ENCODE data around the gene ZMIZ1. TPM values are rescaled to one million over a fixed set of nuclear protein-coding genes. Genes with fewer than 3 reads are reported as not detected.

Gene ZMIZ1
- total and polyA plus RNA-seq, 12 donors: 6.6 to 113 (median 55.1) TPM

DNA sequence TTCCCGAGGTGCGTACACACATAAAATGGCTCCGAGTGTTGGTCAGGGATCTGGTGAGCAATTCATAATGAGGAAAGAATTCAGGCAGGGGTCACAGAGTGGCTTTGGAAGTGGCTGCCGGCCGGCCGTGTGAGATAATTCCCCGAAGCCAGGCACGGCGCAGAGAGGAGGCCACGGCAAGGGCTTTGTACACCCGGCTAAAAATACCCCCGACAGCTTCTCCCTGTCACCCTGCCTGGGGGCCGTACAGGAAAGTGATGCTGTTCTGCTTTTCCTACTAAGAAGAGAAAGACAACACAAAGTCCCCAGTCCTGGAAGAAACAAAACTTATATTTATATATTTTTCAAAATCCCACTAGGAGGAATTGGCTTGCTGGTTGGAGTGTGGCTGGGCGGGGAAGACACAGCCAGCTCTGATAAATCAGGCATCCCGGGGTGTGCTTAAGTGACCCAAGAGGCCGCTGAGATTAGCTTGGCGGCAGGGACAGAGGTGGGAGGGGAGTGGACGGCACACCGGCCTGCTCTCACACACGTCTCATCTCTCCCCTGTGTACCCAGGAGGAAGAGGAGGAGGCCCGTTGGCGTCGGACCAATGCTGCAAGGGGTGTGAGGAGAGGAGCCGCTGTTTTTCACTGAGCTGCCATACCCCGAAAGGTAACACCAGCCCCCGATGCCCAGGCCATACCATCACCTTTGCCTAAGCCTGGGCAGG lies 70.5 kb downstream of the ZMIZ1 start:
- TF ChIP-seq, protein P1, sequence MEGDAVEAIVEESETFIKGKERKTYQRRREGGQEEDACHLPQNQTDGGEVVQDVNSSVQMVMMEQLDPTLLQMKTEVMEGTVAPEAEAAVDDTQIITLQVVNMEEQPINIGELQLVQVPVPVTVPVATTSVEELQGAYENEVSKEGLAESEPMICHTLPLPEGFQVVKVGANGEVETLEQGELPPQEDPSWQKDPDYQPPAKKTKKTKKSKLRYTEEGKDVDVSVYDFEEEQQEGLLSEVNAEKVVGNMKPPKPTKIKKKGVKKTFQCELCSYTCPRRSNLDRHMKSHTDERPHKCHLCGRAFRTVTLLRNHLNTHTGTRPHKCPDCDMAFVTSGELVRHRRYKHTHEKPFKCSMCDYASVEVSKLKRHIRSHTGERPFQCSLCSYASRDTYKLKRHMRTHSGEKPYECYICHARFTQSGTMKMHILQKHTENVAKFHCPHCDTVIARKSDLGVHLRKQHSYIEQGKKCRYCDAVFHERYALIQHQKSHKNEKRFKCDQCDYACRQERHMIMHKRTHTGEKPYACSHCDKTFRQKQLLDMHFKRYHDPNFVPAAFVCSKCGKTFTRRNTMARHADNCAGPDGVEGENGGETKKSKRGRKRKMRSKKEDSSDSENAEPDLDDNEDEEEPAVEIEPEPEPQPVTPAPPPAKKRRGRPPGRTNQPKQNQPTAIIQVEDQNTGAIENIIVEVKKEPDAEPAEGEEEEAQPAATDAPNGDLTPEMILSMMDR (IDR thresholded peaks at IDR 0.05): no peak
- TF ChIP-seq POLR2A (IDR thresholded peaks at IDR 0.05): no peak
- H3K27me3 ChIP-seq: no peaks in the 10 kb centered on the region
- intact Hi-C loops (cut with DNase I): no loop called here
- peak overlapping the region in 3 of 5 donors; percentile 45 to 83 (median 80) for H3K27ac ChIP-seq
- H3K4me1 ChIP-seq (replicated peaks in 1 of 2): peaks cover 48 to 74% of the 10 kb centered on the region in 2 donors
- H3K36me3 ChIP-seq (replicated peaks in 1 of 2): peaks cover 0 to 21% of the 10 kb centered on the region in 2 donors
- DNase-seq: peak in 2 of 7 donors; percentile 60 to 79
- H3K9me3 ChIP-seq (replicated peaks in 1 of 3): no peaks in the 10 kb centered on the region
- no peak overlapping the region for H3K4me3 ChIP-seq
- 38 to 57% (median 53%) methylated on average over 23 to 26 of the region's 26 CpGs for WGBS, 4 donors

DNA sequence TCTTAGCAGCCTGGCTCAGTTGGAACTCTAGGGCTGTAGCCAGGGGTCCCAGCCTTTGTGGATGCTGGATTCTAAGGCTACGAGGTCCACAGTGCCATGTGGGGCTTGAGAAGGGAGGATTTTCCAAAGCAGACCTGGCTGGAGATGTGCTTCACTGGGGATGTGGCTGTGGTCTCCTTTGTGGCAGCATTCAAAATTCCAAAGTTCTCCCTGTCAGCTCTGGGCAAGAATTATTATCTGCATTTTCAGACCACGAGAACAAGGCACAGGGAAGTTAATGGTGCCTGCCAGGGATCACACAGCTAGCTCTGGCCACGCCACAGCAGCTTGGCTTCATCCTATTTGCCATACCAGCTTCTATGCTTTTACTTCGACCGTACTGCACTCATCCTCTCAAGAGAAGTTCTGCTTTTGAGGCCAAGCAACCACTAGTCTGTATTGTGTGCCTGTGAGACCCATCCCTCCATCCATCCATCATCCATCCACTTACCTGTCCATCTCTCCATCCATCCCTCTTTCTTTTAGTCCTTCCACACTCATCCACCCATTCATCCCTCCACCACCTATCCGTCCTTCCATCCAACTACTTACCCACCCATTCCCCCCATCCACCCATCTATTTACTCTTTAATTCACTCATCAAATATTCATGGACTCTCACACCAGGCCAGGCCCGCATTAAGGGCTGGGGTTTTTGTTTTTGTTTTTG lies 71.5 kb downstream of the ZMIZ1 start:
- no peaks in the 10 kb centered on the region for H3K9me3 ChIP-seq (replicated peaks in 1 of 3)

GRCh38 chr10:79140855-79141254 lies 72.1 kb downstream of the ZMIZ1 start:
- no peak for TF ChIP-seq POLR2A (IDR thresholded peaks at IDR 0.05)
- TF ChIP-seq, protein P1 (IDR thresholded peaks at IDR 0.05): no peak
- Histone ChIP-seq H3K4me3 (no peak overlapping the region), H3K4me1 (replicated peaks in 1 of 2) (peaks cover 58 to 79% of the 10 kb centered on the region in 2 donors), H3K27me3 (no peaks in the 10 kb centered on the region), H3K27ac (peak overlapping the region in 2 of 5 donors; percentile 67 to 89), H3K36me3 (replicated peaks in 1 of 2) (peaks cover 0 to 21% of the 10 kb centered on the region in 2 donors), H3K9me3 (replicated peaks in 1 of 3) (no peaks in the 10 kb centered on the region)
- WGBS, 4 donors: 85 to 88% (median 87%) methylated on average over 15 of the region's 15 CpGs
- intact Hi-C loops (cut with DNase I): no loop called here
- no peak for DNase-seq

More for the DNA sequence above, 71.5 kb downstream of the ZMIZ1 start:
- Histone ChIP-seq H3K4me1 (replicated peaks in 1 of 2) (peaks cover 57 to 79% of the 10 kb centered on the region in 2 donors), H3K36me3 (replicated peaks in 1 of 2) (peaks cover 0 to 21% of the 10 kb centered on the region in 2 donors), H3K27me3 (no peaks in the 10 kb centered on the region), H3K27ac (peak overlapping the region in 3 of 5 donors; percentile 45 to 83 (median 80)), H3K4me3 (no peak overlapping the region)
- intact Hi-C loops (cut with DNase I): no loop called here
- no peak for DNase-seq
- 83 to 88% (median 84%) methylated on average over 7 of the region's 7 CpGs for WGBS, 4 donors
- TF ChIP-seq, protein P1 (IDR thresholded peaks at IDR 0.05): no peak
- TF ChIP-seq POLR2A (IDR thresholded peaks at IDR 0.05): no peak

DNA sequence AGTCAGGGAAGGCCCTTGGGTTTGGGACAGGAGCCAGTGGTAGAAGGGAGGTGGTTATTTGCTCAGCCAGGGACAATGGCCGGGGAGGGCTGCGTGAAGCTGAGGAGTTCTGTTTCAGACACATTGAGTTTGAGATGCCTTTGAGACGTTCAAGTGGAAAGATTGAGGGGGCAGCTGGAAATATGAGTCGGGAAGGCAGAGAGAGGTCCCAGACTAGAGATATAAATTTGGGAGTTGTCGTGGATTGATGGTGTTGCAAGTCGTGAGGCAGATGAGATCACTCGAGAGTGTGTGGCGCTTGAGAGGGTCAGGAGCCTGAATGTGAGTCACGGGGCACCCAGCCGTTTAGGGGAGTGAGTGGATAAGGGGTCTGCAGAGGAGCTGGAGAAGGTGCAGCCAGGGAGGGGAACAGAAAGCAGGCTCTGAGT lies 73.3 kb downstream of the ZMIZ1 start:
- H3K27me3 ChIP-seq: no peaks in the 10 kb centered on the region
- H3K4me3 ChIP-seq: no peak overlapping the region
- peak overlapping the region; percentile 6 to 89 (median 67) for H3K27ac ChIP-seq
- 39 to 57% (median 45%) methylated on average over 10 of the region's 10 CpGs for WGBS, 4 donors
- H3K4me1 ChIP-seq (replicated peaks in 1 of 2): peaks cover 59 to 79% of the 10 kb centered on the region in 2 donors
- peak in 1 of 2 donors; percentile 23 for TF ChIP-seq POLR2A (IDR thresholded peaks at IDR 0.05)
- TF ChIP-seq, protein P1 (IDR thresholded peaks at IDR 0.05): no peak
- peak in 5 of 7 donors; percentile 65 to 84 (median 75) for DNase-seq
- no peaks in the 10 kb centered on the region for H3K9me3 ChIP-seq (replicated peaks in 1 of 3)
- H3K36me3 ChIP-seq (replicated peaks in 1 of 2): peaks cover 0 to 21% of the 10 kb centered on the region in 2 donors
- intact Hi-C loops (cut with DNase I): no loop called here

Data from adrenal gland (tissue), 12 donors.